Stimulated activated CD8-positive, alpha-beta memory T cell treated with anti-CD3 and anti-CD28 coated beads, Interleukin-2, amount 100 ng/mL, for 48 hours (primary cell): ENCODE results near the gene ARID1A.
"Not testable (repeated sequence)": the region's sequence is repeated elsewhere in the genome, so short reads cannot be mapped to it uniquely, and the experiment has no call there.

Source experiments
- DNase-seq, 2 donors: peaks; one replicate each; pipeline ENCODE4 v3.0.0-alpha.2; 2020; ENCODE audit warnings: low read depth in 2 of 2

Gene ARID1A

GRCh38 chr1:26697978-26698849 lies 2.4 kb downstream of the ARID1A start:
- no peak for DNase-seq

GRCh38 chr1:26700711-26701110 lies 4.9 kb downstream of the ARID1A start:
- no peak for DNase-seq

- DNase-seq = no peak
These were observed 5.6 kb downstream of the ARID1A start for GRCh38 chr1:26701266-26701994.

- no peak for DNase-seq
These were observed 6.3 kb downstream of the ARID1A start for GRCh38 chr1:26701995-26702679.

GRCh38 chr1:26702680-26703038 lies 6.8 kb downstream of the ARID1A start:
- DNase-seq = no peak

GRCh38 chr1:26703478-26703877 lies 7.7 kb downstream of the ARID1A start:
- DNase-seq = no peak

GRCh38 chr1:26704629-26705028 lies 8.8 kb downstream of the ARID1A start:
- no peak for DNase-seq

GRCh38 chr1:26705227-26705626 lies 9.4 kb downstream of the ARID1A start:
- not testable (repeated sequence) for DNase-seq

- DNase-seq = no peak
These were observed 10.0 kb downstream of the ARID1A start for GRCh38 chr1:26705788-26706311.

GRCh38 chr1:26706315-26706714 lies 10.5 kb downstream of the ARID1A start:
- no peak for DNase-seq

- no peak for DNase-seq
These were observed 15.0 kb downstream of the ARID1A start for GRCh38 chr1:26710811-26711210.

- no peak for DNase-seq
These were observed 16.0 kb downstream of the ARID1A start for GRCh38 chr1:26711777-26712176.

GRCh38 chr1:26717017-26717491 lies 21.2 kb downstream of the ARID1A start:
- DNase-seq = no peak

- DNase-seq = no peak
These were observed 23.4 kb downstream of the ARID1A start for GRCh38 chr1:26719205-26719604.

GRCh38 chr1:26721669-26722355 lies 26.0 kb downstream of the ARID1A start:
- DNase-seq = no peak

GRCh38 chr1:26723013-26723991 lies 27.5 kb downstream of the ARID1A start:
- no peak for DNase-seq

- DNase-seq = no peak
These were observed 28.3 kb downstream of the ARID1A start for GRCh38 chr1:26724118-26724517.

GRCh38 chr1:26724926-26725325 lies 29.1 kb downstream of the ARID1A start:
- DNase-seq = no peak

- not testable (repeated sequence) for DNase-seq
These were observed 30.1 kb downstream of the ARID1A start for GRCh38 chr1:26725904-26726303.

GRCh38 chr1:26726784-26727183 lies 31.0 kb downstream of the ARID1A start:
- no peak for DNase-seq
